Astrocyte (in vitro differentiated cells and primary cell): ENCODE results near the gene PRKCG. TPM values are rescaled to one million over a fixed set of nuclear protein-coding genes. Genes with fewer than 3 reads are reported as not detected.

Experiments
- DNase-seq: peaks from one replicate; pipeline ENCODE4 v3.0.0-alpha.2; 2010; ENCODE audit warnings: low read depth
- FAIRE-seq: peaks from 2 replicates; lab custom pipeline; 2011; peaks lifted over from hg19 to GRCh38; lab: Jason Lieb, UNC
- H2AFZ ChIP-seq: 2 replicates; pipeline ENCODE4 v1.6.0; 2012; ENCODE audit warnings: low read depth, low read length, inconsistent platforms
- H3K27ac ChIP-seq: 2 replicates; pipeline ENCODE4 v1.5.1; 2011; ENCODE audit warnings: low read depth, low read length, inconsistent platforms
- H3K27me3 ChIP-seq: 2 replicates; pipeline ENCODE4 v1.6.0; 2011; ENCODE audit warnings: low read length, inconsistent platforms; ENCODE audit not compliant: insufficient read depth
- H3K36me3 ChIP-seq: 2 replicates; pipeline ENCODE4 v1.5.1; 2011; ENCODE audit warnings: low read length, inconsistent platforms; ENCODE audit not compliant: insufficient read depth
- H3K4me1 ChIP-seq: 2 replicates; pipeline ENCODE4 v1.5.1; 2011; ENCODE audit warnings: low read length, inconsistent platforms; ENCODE audit not compliant: insufficient read depth
- H3K4me2 ChIP-seq: 2 replicates; pipeline ENCODE4 v1.6.0; 2012; ENCODE audit warnings: low read length, inconsistent platforms
- H3K4me3 ChIP-seq: 2 replicates; pipeline ENCODE4 v1.5.1; 2011; ENCODE audit warnings: low read depth, mild to moderate bottlenecking, low read length, inconsistent platforms; ENCODE audit not compliant: insufficient read depth
- H3K79me2 ChIP-seq: 2 replicates; pipeline ENCODE4 v1.6.0; 2012; ENCODE audit warnings: mild to moderate bottlenecking, low read length, inconsistent platforms; ENCODE audit not compliant: insufficient read depth
- H3K9ac ChIP-seq: 2 replicates; pipeline ENCODE4 v1.6.0; 2012; ENCODE audit warnings: mild to moderate bottlenecking, low read length, inconsistent platforms
- H3K9me3 ChIP-seq: 2 replicates; pipeline ENCODE4 v1.5.1; 2012; ENCODE audit warnings: low read depth, mild to moderate bottlenecking, low read length, inconsistent platforms; ENCODE audit not compliant: insufficient read depth
- H4K20me1 ChIP-seq: 2 replicates; pipeline ENCODE4 v1.6.0; 2012; ENCODE audit warnings: low read length, inconsistent platforms; ENCODE audit not compliant: insufficient read depth
- H3K27ac Mint-ChIP-seq: one replicate; pipeline ENCODE4 v1.8.0; 2021; ENCODE audit warnings: mild to moderate bottlenecking, mixed read lengths; ENCODE audit not compliant: unreplicated experiment
- H3K27me3 Mint-ChIP-seq: one replicate; pipeline ENCODE4 v1.8.0; 2021; ENCODE audit warnings: low read depth, mixed read lengths; ENCODE audit not compliant: unreplicated experiment
- H3K36me3 Mint-ChIP-seq: one replicate; pipeline ENCODE4 v1.8.0; 2021; ENCODE audit warnings: low read depth, mixed read lengths; ENCODE audit not compliant: unreplicated experiment
- H3K4me1 Mint-ChIP-seq: one replicate; pipeline ENCODE4 v1.8.0; 2021; ENCODE audit warnings: low read depth, mixed read lengths; ENCODE audit not compliant: unreplicated experiment
- H3K4me3 Mint-ChIP-seq: one replicate; pipeline ENCODE4 v1.8.0; 2021; ENCODE audit warnings: mild to moderate bottlenecking, moderate library complexity, mixed read lengths; ENCODE audit not compliant: unreplicated experiment
- H3K9me3 Mint-ChIP-seq: one replicate; pipeline ENCODE4 v1.8.0; 2021; ENCODE audit warnings: mild to moderate bottlenecking, mixed read lengths; ENCODE audit not compliant: unreplicated experiment
- CTCF ChIP-seq: IDR thresholded peaks from 2 replicates; pipeline ENCODE4 v1.5.1; 2011; ENCODE audit warnings: low read depth, mild to moderate bottlenecking, inconsistent platforms, low read length, moderate library complexity; ENCODE audit not compliant: insufficient read depth
- EZH2 ChIP-seq: IDR thresholded peaks from 2 replicates; pipeline ENCODE4 v1.6.1; 2012; ENCODE audit warnings: mild to moderate bottlenecking, low read length, inconsistent platforms; ENCODE audit not compliant: insufficient read depth
- total RNA-seq: library from RNA; stranded (reverse); gene quantifications from 2 replicates; pipeline ENCODE4 v1.2.1, GENCODE V29; 2021

PRKCG gene
- total RNA-seq, 1 donor from 2014 or later: 0.41 TPM

GRCh38 chr19:53951436-53951835, 69.4 kb downstream of the PRKCG start:
- Histone ChIP-seq H3K4me1 (no peaks in the 10 kb centered on the region), H4K20me1 (no peaks in the 10 kb centered on the region), H3K79me2 (no peaks in the 10 kb centered on the region), H3K27ac (no peak overlapping the region), H2AFZ (no peak overlapping the region), H3K9me3 (no peaks in the 10 kb centered on the region), H3K9ac (no peak overlapping the region), H3K4me3 (no peak overlapping the region), H3K27me3 (no peaks in the 10 kb centered on the region), H3K36me3 (no peaks in the 10 kb centered on the region), H3K4me2 (no peak overlapping the region)
- no peak for FAIRE-seq
- DNase-seq: no peak
- no peak overlapping the region for H3K4me3 Mint-ChIP-seq
- no peaks in the 10 kb centered on the region for H3K9me3 Mint-ChIP-seq
- TF ChIP-seq CTCF (no peak), EZH2 (no peak)
- H3K27me3 Mint-ChIP-seq: peaks cover 13% of the 10 kb centered on the region
- H3K27ac Mint-ChIP-seq: no peak overlapping the region
- H3K4me1 Mint-ChIP-seq: no peaks in the 10 kb centered on the region
- H3K36me3 Mint-ChIP-seq: no peaks in the 10 kb centered on the region

DNA sequence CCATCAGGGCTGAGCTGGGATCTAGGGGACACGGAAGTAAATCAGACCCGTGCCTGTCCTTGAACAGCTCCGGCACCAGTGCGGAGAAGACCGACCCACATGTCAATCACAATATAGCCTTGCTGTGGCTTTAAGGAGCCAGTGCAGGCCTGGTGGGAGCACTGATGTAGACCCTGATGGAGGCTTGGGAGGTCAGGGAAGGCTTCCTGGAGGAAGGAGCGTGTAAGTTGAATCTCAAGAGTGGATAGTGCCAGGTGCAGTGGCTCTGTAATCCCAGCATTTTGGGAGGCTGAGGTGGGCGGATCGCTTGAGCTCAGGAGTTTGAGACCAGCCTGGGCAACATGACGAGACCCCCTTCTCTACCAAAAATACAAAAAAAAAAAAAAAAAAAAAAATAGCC, 70.0 kb downstream of the PRKCG start:
- Mint-ChIP-seq H3K27ac (no peak overlapping the region), H3K4me1 (no peaks in the 10 kb centered on the region)
- H3K27me3 ChIP-seq: peaks cover under 1% of the 10 kb centered on the region

More for the DNA sequence above, 70.0 kb downstream of the PRKCG start:
- no peak overlapping the region for H3K27ac ChIP-seq
- Mint-ChIP-seq H3K27me3 (peaks cover 16% of the 10 kb centered on the region), H3K9me3 (no peaks in the 10 kb centered on the region), H3K4me3 (no peak overlapping the region), H3K36me3 (no peaks in the 10 kb centered on the region)
- H4K20me1 ChIP-seq: no peaks in the 10 kb centered on the region
- no peak overlapping the region for H3K9ac ChIP-seq
- FAIRE-seq (no peak), DNase-seq (no peak)
- TF ChIP-seq CTCF: no peak
- TF ChIP-seq EZH2: no peak
- no peak overlapping the region for H3K4me3 ChIP-seq
- H3K36me3 ChIP-seq: no peaks in the 10 kb centered on the region
- no peaks in the 10 kb centered on the region for H3K79me2 ChIP-seq
- no peak overlapping the region for H2AFZ ChIP-seq
- H3K9me3 ChIP-seq: no peaks in the 10 kb centered on the region
- H3K4me1 ChIP-seq: no peaks in the 10 kb centered on the region
- H3K4me2 ChIP-seq: no peak overlapping the region
